GM18502 (cell line): ENCODE measurements around the gene MST1.

Experiments used
- ATAC-seq: cut with Tn5 transposase; IDR thresholded peaks from one replicate; pipeline ENCODE4 v1.9.1; 2021; ENCODE audit warnings: mild to moderate bottlenecking; ENCODE audit not compliant: unreplicated experiment, poor library complexity

Gene MST1

GRCh38 chr3:49662021-49662420 is 27.3 kb downstream of the MST1 start:
- no peak for ATAC-seq

GRCh38 chr3:49661281-49661680 is 28.0 kb downstream of the MST1 start:
- no peak for ATAC-seq

- ATAC-seq, result no peak
Observed at GRCh38 chr3:49659756-49660155, 29.5 kb downstream of the MST1 start.

GRCh38 chr3:49658711-49659110 is 30.6 kb downstream of the MST1 start:
- no peak for ATAC-seq

GRCh38 chr3:49657208-49657915 is 31.9 kb downstream of the MST1 start:
- no peak for ATAC-seq

- no peak for ATAC-seq
Observed at GRCh38 chr3:49656541-49657112, 32.6 kb downstream of the MST1 start.

- ATAC-seq, result no peak
Observed at GRCh38 chr3:49655731-49656285, 33.5 kb downstream of the MST1 start.

- no peak for ATAC-seq
Observed at GRCh38 chr3:49654955-49655556, 34.2 kb downstream of the MST1 start.

GRCh38 chr3:49654176-49654825 is 35.0 kb downstream of the MST1 start:
- no peak for ATAC-seq

- no peak for ATAC-seq
Observed at GRCh38 chr3:49653621-49654020, 35.7 kb downstream of the MST1 start.

GRCh38 chr3:49652903-49653415 is 36.3 kb downstream of the MST1 start:
- no peak for ATAC-seq

- no peak for ATAC-seq
Observed at GRCh38 chr3:49652218-49652902, 36.9 kb downstream of the MST1 start.

GRCh38 chr3:49650637-49651036 is 38.6 kb downstream of the MST1 start:
- no peak for ATAC-seq

GRCh38 chr3:49650177-49650576 is 39.1 kb downstream of the MST1 start:
- ATAC-seq, result no peak

GRCh38 chr3:49649576-49649975 is 39.7 kb downstream of the MST1 start:
- no peak for ATAC-seq

- ATAC-seq, result no peak
Observed at GRCh38 chr3:49648354-49649019, 40.8 kb downstream of the MST1 start.

- ATAC-seq, result no peak
Observed at GRCh38 chr3:49647741-49648140, 41.5 kb downstream of the MST1 start.

- ATAC-seq, result no peak
Observed at GRCh38 chr3:49646236-49646635, 43.0 kb downstream of the MST1 start.

GRCh38 chr3:49644684-49645083 is 44.6 kb downstream of the MST1 start:
- no peak for ATAC-seq

GRCh38 chr3:49642708-49643145 is 46.5 kb downstream of the MST1 start:
- ATAC-seq, result no peak
